ENCODE data around the gene PIM1. TPM values are rescaled to one million over a fixed set of nuclear protein-coding genes. Genes with fewer than 3 reads are reported as not detected.
A peak's percentile ranks its signal among the peaks of the same experiment; 100 is the strongest.

Gene PIM1
- total and polyA plus RNA-seq, 9 of the 15 experiments (the other 6 are each of a cell fraction or from before 2014, with no cell fraction given), result 19.0 to 789 (median 212) TPM

DNA sequence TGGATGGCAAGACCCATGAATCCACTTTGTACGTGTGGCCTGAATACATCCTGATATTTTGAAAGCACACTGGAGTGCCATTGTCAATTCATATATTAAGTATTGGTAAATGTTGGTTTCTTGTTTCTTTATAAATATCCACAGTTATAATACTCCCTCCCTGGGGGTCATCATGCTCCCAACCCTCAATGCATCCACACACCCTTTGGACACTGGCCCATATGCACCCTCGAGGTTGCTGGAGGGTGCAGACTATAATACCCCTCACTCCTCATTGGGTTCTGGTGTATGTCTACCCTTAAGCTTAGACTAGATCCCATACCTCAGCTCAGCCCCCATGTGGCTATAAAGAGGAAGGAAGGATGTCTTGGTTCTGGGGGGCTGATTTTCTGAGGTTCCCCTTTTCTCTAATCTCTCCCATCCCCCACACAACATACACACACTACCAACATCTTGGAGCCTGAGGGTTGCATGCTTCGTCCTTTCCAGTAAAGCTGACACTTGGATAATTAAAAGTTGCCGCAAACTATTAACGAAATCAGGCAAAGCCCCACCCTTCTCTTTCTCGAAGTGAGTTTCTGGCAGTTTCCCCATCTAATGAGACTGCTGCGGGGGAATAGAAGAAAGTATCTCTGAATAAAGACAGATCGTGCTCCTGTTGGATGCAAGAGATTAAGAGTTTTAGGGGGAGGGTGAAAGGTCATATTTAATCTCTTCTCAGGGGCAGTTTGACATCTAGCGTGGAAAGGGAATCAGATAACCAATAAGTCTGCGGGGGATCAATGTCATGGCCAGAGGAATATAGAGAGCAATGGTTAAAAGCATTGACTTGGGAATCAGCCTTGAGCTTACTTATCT is 7.4 kb downstream of the PIM1 start (continued):
- TF ChIP-seq, protein P1, sequence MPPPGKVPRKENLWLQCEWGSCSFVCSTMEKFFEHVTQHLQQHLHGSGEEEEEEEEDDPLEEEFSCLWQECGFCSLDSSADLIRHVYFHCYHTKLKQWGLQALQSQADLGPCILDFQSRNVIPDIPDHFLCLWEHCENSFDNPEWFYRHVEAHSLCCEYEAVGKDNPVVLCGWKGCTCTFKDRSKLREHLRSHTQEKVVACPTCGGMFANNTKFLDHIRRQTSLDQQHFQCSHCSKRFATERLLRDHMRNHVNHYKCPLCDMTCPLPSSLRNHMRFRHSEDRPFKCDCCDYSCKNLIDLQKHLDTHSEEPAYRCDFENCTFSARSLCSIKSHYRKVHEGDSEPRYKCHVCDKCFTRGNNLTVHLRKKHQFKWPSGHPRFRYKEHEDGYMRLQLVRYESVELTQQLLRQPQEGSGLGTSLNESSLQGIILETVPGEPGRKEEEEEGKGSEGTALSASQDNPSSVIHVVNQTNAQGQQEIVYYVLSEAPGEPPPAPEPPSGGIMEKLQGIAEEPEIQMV (tag; conservative IDR thresholded peaks at IDR 0.05; ENCODE audit: low read depth), result no peak
- TF ChIP-seq, protein P2, sequence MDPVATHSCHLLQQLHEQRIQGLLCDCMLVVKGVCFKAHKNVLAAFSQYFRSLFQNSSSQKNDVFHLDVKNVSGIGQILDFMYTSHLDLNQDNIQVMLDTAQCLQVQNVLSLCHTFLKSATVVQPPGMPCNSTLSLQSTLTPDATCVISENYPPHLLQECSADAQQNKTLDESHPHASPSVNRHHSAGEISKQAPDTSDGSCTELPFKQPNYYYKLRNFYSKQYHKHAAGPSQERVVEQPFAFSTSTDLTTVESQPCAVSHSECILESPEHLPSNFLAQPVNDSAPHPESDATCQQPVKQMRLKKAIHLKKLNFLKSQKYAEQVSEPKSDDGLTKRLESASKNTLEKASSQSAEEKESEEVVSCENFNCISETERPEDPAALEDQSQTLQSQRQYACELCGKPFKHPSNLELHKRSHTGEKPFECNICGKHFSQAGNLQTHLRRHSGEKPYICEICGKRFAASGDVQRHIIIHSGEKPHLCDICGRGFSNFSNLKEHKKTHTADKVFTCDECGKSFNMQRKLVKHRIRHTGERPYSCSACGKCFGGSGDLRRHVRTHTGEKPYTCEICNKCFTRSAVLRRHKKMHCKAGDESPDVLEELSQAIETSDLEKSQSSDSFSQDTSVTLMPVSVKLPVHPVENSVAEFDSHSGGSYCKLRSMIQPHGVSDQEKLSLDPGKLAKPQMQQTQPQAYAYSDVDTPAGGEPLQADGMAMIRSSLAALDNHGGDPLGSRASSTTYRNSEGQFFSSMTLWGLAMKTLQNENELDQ (CRISPR knock-in tag; IDR thresholded peaks at IDR 0.05; ENCODE audit: borderline replicate concordance), result no peak
- TF ChIP-seq NR2F6 (CRISPR knock-in tag; IDR thresholded peaks at IDR 0.05), result no peak
- TF ChIP-seq SMARCC2 (IDR thresholded peaks at IDR 0.05; ENCODE audit: low read depth), result 0 out of 2 replicates have a peak, but pooled peaks have one; percentile 43
- TF ChIP-seq XRCC4 (IDR thresholded peaks at IDR 0.05; ENCODE audit: extremely low read depth, insufficient read depth, insufficient read length), result no peak
- TF ChIP-seq CREM (IDR thresholded peaks at IDR 0.05; ENCODE audit: low read depth), result no peak
- 0 out of 2 replicates have a peak, but pooled peaks have one; percentile 9 for TF ChIP-seq ZKSCAN1 (IDR thresholded peaks at IDR 0.05; ENCODE audit: low read depth, low read length)
- peak; percentile 68 for TF ChIP-seq CHD1 (IDR thresholded peaks at IDR 0.05; ENCODE audit: low read length)
- TF ChIP-seq KAT2B (IDR thresholded peaks at IDR 0.05; ENCODE audit: low read depth, low read length), result no peak
- peak; percentile 68; the same call in 1 of the 2 replicates for TF ChIP-seq NR4A1 (CRISPR knock-in tag; IDR thresholded peaks at IDR 0.05)
- TF ChIP-seq NR4A1 (tag; IDR thresholded peaks at IDR 0.05), result peak; percentile 45; the same call in 1 of the 2 replicates
- TF ChIP-seq MXI1 (IDR thresholded peaks at IDR 0.05; ENCODE audit: low read depth, low read length), result no peak
- no peak; the same call in 1 of the 2 replicates for TF ChIP-seq ESRRA (IDR thresholded peaks at IDR 0.05; ENCODE audit: borderline replicate concordance, low read depth)
- TF ChIP-seq, protein P3, sequence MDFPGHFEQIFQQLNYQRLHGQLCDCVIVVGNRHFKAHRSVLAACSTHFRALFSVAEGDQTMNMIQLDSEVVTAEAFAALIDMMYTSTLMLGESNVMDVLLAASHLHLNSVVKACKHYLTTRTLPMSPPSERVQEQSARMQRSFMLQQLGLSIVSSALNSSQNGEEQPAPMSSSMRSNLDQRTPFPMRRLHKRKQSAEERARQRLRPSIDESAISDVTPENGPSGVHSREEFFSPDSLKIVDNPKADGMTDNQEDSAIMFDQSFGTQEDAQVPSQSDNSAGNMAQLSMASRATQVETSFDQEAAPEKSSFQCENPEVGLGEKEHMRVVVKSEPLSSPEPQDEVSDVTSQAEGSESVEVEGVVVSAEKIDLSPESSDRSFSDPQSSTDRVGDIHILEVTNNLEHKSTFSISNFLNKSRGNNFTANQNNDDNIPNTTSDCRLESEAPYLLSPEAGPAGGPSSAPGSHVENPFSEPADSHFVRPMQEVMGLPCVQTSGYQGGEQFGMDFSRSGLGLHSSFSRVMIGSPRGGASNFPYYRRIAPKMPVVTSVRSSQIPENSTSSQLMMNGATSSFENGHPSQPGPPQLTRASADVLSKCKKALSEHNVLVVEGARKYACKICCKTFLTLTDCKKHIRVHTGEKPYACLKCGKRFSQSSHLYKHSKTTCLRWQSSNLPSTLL (IDR thresholded peaks at IDR 0.05), result no peak
- TF ChIP-seq, protein P4, sequence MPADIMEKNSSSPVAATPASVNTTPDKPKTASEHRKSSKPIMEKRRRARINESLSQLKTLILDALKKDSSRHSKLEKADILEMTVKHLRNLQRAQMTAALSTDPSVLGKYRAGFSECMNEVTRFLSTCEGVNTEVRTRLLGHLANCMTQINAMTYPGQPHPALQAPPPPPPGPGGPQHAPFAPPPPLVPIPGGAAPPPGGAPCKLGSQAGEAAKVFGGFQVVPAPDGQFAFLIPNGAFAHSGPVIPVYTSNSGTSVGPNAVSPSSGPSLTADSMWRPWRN (IDR thresholded peaks at IDR 0.05; ENCODE audit: low read depth), result 0 out of 2 replicates have a peak, but pooled peaks have one; percentile 42
- peak; percentile 11; the same call in 1 of the 2 replicates for TF ChIP-seq ELF4 (CRISPR knock-in tag; IDR thresholded peaks at IDR 0.05)
